Islet of Langerhans (tissue), 1 donor: ENCODE data around the gene GBP6.
"Not testable (repeated sequence)": the region's sequence is repeated elsewhere in the genome, so short reads cannot be mapped to it uniquely, and the experiment has no call there.

Source experiments
- FAIRE-seq: peaks from one replicate; lab custom pipeline; 2011; peaks lifted over from hg19 to GRCh38; lab: Jason Lieb, UNC

GBP6 gene, protein sequence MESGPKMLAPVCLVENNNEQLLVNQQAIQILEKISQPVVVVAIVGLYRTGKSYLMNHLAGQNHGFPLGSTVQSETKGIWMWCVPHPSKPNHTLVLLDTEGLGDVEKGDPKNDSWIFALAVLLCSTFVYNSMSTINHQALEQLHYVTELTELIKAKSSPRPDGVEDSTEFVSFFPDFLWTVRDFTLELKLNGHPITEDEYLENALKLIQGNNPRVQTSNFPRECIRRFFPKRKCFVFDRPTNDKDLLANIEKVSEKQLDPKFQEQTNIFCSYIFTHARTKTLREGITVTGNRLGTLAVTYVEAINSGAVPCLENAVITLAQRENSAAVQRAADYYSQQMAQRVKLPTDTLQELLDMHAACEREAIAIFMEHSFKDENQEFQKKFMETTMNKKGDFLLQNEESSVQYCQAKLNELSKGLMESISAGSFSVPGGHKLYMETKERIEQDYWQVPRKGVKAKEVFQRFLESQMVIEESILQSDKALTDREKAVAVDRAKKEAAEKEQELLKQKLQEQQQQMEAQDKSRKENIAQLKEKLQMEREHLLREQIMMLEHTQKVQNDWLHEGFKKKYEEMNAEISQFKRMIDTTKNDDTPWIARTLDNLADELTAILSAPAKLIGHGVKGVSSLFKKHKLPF

DNA sequence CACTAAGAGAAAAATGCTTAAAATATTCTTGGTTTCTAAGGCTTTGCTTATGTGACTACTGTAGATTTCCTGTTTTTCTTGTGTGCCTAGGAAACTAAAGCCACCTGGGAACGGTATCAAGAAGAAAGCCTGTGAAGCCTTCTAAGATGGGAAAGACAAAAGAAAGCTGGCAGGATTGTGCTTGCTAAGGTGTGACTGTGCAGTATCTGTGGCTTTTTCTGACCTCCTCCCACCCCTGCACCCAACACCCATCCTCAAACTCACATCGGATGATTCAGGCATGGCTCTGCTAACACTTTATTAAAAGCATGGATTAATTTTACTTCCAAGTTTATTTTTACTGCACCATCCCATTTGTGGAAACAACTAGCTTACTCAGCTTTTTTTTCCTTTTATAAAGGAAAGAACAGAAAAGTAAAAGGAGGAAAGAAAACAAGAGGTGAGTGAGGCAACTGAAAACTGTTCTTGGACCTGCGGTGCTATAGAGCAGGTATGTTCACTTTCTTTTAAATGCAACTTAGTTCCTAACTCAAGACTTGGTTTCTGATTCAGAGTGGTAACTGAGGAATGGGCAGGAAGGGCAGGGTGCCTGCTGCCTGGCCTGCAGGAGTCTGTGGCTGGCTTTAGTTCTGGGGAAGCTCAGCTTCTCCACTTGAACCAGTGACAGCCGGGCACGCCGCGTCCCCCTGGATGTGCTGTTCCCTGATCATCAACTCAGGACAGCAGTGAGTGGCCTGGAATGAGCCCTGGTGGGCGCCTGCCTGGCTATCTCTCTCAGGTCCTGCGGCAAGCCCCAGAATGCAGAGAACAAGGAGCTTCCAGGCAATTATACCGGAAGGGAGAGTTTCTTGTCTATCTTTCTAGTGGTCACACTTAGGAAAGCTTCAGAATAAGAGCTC lies at the start of gene GBP6:
Gene GBP6 (plus strand): TSS at position 422 of the 899 bp plus-strand sequence. CDS start 4,493 bp downstream, outside the sequence.
- FAIRE-seq = no peak

DNA sequence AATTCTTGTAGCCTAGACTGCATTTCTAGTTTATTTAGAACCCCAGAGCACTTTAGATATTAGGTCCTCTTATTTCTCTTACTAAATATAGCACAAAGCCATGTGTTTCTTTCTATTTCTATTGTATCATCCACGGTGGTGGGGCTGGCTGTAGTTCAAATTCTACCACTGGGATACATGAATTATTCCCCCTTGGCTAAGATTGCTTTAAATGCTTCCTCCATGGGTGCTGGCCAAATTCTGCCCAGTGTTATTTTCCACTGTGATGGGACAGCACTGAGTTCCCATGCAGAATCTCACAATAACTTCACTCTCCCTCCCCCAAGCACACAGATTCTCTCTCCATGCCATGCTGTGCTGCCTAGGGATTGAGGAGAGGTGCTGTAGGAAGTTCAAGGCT lies 41.5 kb upstream of the GBP6 start:
- FAIRE-seq = no peak

DNA sequence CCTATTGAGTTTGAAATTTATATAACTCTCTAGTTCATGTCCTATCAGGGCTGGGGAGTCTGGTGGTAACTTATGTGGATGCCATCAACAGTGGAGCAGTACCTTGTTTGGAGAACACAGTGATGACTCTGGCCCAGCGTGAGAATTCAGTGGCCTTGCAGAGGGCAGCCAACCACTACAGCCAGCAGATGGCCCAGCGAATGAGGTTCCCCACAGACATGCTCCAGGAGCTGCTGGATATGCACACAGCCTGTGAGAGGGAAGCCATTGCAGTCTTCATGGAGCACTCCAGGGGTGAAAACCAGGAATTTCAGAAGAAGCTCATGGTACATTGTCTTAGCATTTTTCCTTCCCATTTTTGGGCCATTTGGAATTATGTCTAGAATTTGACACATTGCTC lies 32.0 kb upstream of the GBP6 start:
- no peak for FAIRE-seq

DNA sequence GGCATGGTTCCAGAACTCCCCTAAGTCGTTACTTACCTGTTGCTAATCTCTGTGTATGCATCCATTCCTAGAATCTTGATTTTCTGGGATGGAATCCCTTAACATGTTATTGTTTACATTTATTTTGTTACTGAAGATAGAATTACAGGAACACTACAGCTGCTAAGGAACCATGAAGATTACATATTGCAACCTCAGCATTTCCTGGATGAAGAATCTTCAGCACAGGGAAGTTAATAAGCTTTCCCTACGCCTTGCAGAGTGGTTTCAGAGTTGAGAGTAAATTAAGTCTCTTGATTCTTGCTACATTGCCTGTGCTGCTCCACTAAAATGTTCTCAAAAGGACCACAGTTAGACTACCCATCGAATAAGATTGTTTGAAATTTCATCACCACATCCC lies 31.4 kb upstream of the GBP6 start:
- no peak for FAIRE-seq

DNA sequence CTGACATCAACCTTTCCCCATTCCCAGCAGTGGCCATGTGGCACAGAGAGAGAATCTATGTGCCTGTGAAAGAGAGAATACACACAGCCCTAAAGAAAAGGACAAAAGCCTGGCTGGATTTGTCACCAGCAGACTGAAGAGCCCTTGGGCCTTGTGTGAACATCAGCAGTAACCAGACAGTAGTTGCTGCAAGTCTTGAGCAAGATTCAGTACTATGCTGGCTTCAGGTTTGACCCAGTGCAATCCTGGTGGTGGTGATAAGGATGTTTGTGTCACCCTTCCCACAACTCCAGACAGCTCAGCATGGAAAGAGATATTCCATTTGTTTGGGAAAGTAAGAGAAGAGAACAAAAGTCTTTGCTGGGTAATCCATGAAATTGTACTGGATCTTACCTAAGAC lies 28.4 kb upstream of the GBP6 start:
- no peak for FAIRE-seq

DNA sequence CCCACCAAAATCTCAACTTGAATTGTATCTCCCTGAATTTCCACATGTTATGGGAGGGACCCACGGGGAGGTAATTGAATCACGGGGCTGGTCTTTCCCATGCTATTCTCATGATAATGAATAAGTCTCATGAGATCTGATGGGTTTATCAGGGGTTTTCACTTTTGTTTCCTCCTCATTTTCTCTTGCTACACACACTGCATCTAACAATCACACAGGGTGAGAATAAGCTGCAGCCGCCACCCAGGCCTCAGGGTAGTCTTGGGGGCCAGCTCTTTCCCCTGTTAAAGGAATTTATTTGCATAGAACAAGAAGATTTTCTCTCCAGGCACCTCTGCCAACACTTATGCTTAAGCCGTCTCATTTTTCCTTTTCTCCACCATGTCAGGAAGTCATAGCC lies 26.0 kb upstream of the GBP6 start:
- no peak for FAIRE-seq

DNA sequence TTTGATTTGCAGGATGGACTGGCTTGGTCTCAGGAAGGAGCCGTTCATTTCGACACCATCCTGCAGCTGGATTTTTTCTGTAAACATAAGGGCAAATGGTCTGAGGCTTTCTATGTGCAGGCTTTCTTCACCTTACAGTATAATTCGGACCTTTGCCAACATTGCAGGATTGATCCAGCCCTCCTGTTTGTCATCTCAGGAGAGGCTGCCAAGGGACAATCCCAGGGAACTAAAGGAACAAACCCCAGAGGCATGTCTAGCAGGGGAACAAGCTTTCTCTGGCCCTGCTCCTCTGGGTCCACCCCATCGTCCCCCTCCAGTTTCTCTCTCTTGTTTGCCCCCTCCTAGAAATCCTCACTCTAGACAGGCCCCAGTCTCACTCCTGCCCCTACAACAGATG lies 24.8 kb upstream of the GBP6 start:
- FAIRE-seq = no peak

DNA sequence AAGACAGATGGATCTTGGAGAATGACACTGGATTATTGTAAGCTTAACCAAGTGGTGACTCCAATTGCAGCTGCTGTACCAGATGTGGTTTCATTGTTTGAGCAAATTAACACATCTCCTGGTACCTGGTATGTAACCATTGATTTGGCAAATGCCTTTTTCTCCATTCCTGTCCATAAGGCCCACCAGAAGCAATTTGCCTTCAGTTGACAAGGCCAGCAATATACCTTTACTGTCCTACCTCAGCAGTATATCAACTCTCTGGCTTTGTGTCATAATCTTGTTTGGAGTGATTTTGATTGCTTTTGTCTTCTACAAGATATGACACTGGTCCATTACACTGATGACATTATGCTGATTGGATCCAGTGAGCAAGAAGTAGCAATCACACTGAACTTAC lies 18.4 kb upstream of the GBP6 start:
- FAIRE-seq = not testable (repeated sequence)

DNA sequence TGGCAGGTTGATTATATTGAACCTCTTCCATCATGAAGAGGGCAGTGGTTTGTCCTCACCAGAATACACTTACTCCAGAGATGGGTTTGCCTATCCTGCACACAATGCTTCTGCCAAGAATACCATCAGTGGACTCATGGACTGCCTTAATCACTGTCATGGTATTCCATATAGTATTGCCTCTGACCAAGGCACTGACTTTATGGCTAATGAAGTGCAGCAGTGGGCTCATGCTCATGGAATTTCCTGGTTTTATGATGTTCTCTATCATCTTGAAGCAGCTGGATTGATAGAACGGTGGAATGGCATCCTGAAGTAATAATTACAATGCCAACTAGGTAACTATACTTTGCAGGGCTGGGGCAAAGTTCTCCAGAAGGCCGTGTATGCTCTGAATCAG lies 16.6 kb upstream of the GBP6 start:
- FAIRE-seq = no peak

DNA sequence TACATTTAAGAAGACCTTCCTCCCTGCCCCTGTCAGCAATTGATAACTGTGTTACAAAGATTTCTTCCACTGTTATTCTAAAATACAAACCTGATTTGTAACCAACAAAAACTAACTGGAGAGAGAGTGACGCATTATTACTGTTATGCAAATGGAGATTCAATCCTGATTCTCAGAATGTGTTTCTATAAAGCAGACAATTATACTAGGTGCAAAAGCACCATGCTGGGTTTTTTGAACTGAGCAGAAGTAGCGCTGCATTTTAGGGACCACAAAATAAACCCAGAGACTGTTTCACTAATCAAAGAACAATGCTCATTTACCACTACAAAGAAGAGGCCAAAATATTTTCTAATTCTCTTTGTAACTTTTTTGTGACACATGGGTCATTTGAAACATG lies 13.6 kb upstream of the GBP6 start:
- FAIRE-seq = no peak

DNA sequence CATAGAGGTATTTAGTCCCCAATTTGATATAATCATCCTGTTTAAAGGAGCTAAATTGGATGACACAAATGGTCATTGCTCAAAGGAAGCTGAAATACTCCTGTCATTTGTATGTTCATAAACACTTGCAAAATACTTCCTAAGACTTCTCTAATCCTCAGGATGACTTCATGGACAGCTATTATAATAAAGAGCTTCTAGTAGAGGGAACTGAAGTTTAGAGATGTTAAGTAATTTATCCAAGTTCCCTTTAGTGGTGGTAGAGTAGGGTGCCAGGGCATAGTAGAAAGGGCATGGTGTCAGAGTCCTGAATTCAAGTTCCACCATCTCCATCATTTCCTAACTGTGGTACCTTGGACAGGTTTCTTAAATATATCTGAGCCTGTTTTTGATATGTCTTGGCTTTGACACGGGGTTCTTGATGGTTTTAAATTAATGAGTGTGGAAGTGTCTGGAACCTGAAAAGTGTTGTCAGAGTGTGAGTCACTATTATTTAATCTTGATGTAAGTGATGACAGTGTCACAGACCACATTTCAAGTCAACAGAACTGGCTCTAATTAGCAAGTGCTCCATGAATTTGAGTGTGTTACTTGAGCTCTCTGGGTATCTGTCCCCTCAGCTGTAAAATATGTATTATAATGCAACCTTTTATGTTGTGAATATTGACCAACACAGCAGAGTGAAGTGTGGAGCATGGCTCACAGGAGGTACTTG lies 12.1 kb upstream of the GBP6 start:
- no peak for FAIRE-seq

DNA sequence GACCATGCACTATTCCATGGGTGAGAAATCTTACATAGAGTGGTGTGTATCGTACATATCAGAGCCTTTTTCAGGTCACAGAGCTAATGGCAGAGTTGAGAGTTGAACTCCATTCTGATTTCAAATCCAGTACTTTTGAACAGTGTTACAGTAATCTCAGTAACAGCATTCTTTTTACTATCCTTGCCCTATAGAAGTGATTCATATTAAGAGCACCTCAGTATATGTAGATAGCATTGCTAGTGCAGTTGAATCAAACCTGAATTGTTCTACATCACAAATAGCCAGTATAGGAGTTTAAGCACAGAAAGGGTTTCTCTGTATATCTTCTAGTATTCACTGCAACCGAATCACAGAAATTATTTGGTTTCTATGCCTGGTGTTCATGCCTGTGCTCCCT lies 11.4 kb upstream of the GBP6 start:
- no peak for FAIRE-seq

DNA sequence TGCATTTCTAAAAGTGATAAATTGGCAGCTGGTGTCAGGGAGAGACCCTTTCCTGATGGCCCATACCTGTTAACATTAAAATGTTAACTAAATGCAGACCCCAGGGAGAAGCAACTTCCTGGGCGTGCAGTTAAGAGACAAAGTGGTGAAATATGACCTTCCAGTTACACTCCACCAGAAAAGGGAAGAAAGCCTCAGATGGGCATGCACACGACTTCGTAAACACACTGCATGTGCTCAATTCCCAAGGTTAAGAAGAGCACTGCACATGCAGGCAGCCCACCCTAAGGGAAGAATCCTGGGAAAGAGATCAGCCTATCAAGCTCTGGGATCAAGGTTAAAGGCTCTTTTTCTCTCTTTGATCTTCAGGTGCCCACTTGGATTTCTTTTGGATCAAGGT lies 9.7 kb upstream of the GBP6 start:
- no peak for FAIRE-seq

DNA sequence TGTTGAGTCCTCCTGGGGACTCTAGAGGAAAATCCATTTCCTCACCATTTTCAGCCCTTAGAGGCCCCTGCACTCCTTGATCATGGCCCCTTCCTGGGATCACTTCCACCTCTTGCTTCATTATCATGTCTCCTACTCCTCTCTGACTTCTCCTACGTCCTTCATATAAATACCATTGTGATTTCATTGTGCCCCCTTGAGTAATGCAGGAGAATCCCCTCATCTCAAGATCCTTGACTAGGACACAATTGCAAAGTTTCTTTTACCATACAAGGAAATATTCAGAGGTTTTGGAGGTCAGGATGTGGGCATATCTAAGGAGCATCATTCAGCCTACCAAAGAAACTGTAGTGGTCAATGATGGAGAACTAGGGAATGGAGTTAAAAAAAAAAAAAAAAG lies 8.8 kb upstream of the GBP6 start:
- FAIRE-seq = no peak

DNA sequence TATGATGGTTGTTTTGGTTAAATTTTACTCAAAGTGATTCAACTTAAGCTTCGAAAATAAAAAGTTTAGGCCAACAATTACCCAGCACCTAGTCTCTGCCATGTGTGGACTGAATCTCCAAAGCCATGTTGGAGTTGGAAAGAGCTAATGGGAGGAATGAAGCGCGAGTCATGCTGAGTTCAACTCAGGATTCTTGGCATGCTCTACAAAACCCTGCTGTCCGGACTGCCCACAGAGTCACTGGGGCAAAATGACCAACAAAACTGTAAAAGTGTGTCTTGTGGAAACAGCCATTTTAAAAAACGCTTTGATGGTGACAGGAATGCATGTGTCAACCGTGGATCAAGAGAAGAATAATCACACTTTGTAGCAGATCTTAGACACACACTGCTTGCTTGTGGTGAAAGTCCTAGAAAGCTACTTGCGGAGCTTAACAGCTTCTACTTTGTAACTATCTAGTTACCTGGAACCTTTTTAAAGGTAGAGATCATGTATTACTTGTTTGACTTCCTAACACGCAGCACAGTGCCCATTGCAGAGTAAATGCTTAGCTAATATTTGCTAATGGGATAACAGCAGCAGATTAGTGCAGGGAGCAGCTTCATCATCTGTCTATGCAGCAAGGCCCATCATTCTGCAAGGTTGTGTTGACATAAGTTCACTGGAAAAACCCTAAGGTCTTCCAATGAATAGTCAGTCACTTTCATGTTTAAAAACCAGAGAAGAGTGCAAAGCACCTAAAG lies 7.0 kb upstream of the GBP6 start:
- peak; percentile 94 for FAIRE-seq

DNA sequence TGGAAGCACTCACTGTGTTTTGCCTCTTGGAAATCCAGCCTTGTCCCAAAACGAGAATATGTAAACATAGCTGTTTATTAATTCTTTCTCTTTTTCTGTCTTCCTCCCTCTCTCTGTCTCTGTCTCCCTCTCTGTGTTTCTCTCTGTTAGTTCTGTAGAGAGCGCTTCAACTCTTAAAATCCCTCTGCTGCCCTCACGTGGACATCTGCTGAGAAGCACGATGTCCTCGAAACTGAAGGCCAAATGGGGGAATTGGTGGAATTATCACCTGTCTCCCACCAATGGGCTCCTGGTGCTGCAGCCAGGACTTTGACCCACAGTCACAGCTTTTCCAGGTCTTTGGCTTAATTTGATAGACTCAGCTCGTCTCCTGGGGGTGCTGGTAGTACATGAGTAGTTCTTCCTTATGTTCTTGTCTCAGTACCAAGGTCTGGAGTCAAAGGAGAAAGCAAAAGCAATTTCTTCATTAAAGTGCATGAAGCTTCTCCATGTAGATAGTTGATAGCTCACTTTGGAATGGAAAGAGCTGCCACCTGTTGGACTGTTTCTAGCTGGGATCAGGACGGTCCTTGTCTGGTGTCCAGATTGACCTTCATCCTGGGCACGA lies 5.5 kb upstream of the GBP6 start:
- FAIRE-seq = peak; percentile 65

DNA sequence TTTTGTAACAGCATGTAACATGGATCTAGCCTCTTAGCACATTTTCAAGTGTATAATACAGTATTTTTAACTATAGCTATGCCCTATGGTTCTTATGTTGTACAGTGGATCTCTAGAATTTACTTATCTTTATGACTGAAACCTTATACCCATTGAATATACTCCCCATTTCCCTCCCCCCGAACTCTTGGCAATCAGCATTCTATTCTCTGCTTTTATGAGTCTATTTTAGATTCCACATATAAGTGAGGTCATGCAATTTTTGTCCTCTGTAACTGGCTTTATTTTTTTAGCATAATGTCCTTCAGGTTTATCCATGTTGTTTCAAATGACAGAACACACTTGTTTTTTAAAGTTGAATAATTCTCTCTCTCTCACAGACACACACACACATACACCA lies 3.1 kb upstream of the GBP6 start:
- no peak for FAIRE-seq

DNA sequence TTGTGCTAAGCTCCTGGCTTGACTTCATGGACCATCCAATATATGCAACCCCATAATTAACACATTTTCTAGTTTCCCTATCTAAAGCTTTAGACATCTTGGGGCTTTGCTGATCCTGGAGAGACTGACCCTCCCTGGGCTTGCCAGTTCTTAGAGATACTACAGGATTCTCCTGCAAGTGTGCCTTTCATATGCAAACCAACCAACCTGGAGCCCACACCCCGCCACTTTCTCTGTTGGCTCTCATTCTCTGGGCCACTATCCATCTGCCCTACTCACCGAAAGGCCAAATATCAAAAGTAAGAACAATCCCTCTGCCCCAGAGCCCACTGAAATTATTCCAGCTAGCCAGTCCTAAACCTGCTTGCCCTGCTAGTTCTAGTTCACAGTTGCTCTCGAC lies 2.2 kb upstream of the GBP6 start:
- no peak for FAIRE-seq

DNA sequence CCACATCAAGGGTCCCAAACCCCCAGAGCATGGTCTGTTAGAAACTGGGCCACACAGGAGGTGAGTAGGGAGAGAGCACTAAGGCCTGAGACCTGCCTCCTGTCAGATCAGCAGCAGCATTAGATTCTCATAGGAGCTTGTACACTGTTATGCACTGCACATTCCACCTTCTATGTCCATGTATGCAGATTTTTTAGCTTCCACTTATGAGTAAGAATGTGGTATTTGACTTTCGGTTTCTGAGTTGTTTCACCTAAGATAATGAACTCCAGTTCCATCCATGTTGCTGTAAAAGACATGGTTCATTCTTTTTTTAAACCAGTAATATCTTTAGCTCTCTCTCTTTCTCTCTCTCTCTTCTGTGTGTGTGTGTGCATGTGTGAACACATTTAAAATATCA lies 663 bp upstream of the GBP6 start:
- no peak for FAIRE-seq

DNA sequence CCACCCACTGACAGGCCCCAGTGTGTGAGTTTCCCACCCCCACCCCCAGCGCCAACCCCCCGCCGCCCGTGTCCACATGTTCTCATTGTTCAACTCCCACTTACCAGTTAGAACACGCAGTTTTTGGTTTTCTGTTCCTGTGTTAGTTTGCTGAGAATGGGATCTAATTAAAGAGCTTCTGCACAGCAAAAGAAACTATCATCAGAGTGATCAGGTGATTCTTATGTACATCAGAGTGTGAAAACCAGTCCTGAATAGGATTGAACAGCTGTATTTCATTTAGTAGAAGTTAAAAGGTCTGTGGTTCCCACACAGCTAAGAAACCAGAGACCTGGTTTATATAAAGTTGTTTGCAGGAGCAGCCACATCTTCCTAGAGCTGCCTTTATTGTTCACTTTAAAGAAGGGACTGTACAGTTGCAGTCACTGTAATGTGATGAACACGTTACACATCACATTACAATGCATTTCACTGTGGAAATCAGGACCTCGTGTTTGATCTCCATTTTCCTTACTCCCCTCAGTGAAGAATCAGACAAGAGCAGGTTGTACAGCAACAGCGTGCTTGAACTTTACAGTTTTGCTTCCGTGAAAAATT lies 1.2 kb downstream of the GBP6 start:
- FAIRE-seq = no peak

DNA sequence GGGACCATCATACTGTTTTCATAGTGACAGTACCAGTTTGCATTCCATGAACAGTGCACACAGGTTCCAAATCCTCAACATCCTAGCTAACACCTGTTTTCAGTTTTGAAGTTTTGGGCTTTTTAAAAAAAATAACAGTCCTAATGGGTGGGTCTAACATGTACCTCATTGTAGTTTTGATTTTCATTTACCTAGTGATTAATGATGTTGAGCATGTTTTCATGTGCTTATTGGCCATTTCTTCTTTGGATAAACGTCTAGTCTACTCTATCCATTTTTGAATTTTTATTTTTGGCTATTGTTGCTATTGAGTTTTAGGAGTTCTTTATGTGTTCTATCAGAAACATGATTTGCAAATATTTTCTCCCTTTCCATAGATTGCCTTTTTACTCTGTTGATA lies 3.4 kb downstream of the GBP6 start:
- FAIRE-seq = no peak
